ENCODE data around the gene KRT78.

Gene KRT78

DNA sequence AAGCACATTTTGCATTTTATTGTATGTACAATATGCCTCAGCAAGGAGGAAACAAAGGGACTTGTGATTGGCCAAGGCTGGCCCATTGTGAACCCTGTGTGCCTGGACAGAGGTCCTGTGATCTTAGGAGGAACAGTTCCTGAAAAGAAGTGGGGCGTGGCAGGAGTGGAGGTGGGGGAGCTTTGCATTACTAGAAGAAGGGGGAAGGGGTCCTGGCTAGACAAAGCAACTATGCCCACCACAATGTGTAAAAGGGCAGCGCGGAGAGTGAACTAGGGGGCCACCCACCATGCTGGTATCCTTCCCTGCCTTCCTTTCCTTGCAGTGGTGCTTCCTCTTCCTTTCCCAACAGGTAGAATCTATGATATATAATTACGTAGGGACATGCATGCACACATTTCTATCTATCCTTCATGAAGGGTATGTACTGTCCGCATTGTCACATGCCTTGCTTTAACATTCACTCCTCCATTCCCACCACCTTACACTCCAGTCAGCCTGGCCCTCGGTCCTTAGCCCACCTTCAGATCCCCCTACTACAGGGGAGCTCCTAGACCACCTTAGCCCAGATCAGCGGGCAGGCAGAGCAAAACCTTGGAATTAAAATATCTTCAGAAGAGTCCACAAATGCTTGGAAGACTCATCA is 43.5 kb upstream of the KRT78 start:
- TF ChIP-seq, protein P1, sequence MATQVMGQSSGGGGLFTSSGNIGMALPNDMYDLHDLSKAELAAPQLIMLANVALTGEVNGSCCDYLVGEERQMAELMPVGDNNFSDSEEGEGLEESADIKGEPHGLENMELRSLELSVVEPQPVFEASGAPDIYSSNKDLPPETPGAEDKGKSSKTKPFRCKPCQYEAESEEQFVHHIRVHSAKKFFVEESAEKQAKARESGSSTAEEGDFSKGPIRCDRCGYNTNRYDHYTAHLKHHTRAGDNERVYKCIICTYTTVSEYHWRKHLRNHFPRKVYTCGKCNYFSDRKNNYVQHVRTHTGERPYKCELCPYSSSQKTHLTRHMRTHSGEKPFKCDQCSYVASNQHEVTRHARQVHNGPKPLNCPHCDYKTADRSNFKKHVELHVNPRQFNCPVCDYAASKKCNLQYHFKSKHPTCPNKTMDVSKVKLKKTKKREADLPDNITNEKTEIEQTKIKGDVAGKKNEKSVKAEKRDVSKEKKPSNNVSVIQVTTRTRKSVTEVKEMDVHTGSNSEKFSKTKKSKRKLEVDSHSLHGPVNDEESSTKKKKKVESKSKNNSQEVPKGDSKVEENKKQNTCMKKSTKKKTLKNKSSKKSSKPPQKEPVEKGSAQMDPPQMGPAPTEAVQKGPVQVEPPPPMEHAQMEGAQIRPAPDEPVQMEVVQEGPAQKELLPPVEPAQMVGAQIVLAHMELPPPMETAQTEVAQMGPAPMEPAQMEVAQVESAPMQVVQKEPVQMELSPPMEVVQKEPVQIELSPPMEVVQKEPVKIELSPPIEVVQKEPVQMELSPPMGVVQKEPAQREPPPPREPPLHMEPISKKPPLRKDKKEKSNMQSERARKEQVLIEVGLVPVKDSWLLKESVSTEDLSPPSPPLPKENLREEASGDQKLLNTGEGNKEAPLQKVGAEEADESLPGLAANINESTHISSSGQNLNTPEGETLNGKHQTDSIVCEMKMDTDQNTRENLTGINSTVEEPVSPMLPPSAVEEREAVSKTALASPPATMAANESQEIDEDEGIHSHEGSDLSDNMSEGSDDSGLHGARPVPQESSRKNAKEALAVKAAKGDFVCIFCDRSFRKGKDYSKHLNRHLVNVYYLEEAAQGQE (IDR thresholded peaks at IDR 0.05; ENCODE audit: low read depth), result no peak
- TF ChIP-seq TAF1 (IDR thresholded peaks at IDR 0.05; ENCODE audit: low read depth) (no peak), RAD21 (IDR thresholded peaks at IDR 0.05; ENCODE audit: low read depth) (no peak), TCF12 (IDR thresholded peaks at IDR 0.05; ENCODE audit: low read depth) (no peak), EGR1 (IDR thresholded peaks at IDR 0.05) (no peak), ZBTB7A (IDR thresholded peaks at IDR 0.05; ENCODE audit: low read depth) (no peak), NFIC (IDR thresholded peaks at IDR 0.05) (no peak), CEBPB (IDR thresholded peaks at IDR 0.05) (no peak), FOXM1 (IDR thresholded peaks at IDR 0.05; ENCODE audit: borderline replicate concordance, low read depth) (no peak), CREB1 (IDR thresholded peaks at IDR 0.05; ENCODE audit: low read depth) (no peak), YY1 (IDR thresholded peaks at IDR 0.05; ENCODE audit: low read depth) (no peak), EP300 (IDR thresholded peaks at IDR 0.05; ENCODE audit: borderline replicate concordance) (no peak)
- TF ChIP-seq, protein P2, sequence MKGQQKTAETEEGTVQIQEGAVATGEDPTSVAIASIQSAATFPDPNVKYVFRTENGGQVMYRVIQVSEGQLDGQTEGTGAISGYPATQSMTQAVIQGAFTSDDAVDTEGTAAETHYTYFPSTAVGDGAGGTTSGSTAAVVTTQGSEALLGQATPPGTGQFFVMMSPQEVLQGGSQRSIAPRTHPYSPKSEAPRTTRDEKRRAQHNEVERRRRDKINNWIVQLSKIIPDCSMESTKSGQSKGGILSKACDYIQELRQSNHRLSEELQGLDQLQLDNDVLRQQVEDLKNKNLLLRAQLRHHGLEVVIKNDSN (IDR thresholded peaks at IDR 0.05), result no peak

DNA sequence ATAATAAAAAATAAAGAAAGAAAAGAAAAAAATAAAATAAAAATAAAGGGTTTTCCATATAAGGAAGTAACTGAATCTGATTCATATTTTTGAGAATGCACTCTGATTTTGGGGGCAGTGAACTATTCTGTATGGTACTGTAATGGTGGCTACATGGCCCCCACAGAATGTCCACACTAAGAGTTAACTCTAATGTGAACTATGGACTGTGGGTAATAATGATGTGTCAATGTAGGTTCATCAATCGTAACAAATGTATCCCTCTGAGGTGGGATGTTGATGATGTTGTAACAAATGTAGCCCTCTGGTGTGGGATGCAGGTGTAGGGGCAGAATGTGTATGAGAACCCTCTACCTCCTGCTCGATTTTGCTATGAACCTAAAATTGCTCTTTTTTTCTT is 42.2 kb upstream of the KRT78 start:
- no peak for TF ChIP-seq CREB1 (IDR thresholded peaks at IDR 0.05; ENCODE audit: low read depth)
- TF ChIP-seq NFIC (IDR thresholded peaks at IDR 0.05), result no peak
- no peak for TF ChIP-seq FOXM1 (IDR thresholded peaks at IDR 0.05; ENCODE audit: borderline replicate concordance, low read depth)
- no peak for TF ChIP-seq RAD21 (IDR thresholded peaks at IDR 0.05; ENCODE audit: low read depth)

DNA sequence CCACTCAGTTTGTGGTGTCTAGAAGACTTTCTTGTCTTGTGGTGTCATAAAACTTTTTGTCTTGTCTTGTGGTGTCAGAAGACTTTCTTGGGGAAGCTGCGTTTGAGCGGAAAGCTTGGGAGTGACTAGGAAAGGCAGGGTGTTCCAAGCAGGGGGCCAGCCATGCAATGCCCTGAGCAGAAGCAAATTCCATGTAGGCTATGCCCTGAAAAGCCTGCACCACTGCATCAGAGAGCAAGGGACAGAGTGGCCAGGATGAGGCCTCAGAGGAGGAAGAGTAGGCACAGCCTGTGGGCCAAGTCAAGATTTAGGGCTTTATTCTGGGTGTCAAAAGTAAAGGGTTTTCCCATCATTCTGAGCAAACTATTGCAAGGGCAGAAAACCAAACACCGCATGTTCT is 41.6 kb upstream of the KRT78 start:
- no peak for TF ChIP-seq CREB1 (IDR thresholded peaks at IDR 0.05; ENCODE audit: low read depth)
- no peak for TF ChIP-seq EP300 (IDR thresholded peaks at IDR 0.05; ENCODE audit: borderline replicate concordance)
- TF ChIP-seq, protein P1 (IDR thresholded peaks at IDR 0.05; ENCODE audit: low read depth), result no peak
- TF ChIP-seq, protein P2 (IDR thresholded peaks at IDR 0.05), result no peak
- TF ChIP-seq TAF1 (IDR thresholded peaks at IDR 0.05; ENCODE audit: low read depth), result no peak
- no peak for TF ChIP-seq EGR1 (IDR thresholded peaks at IDR 0.05)
- TF ChIP-seq ZBTB7A (IDR thresholded peaks at IDR 0.05; ENCODE audit: low read depth), result no peak
- TF ChIP-seq RAD21 (IDR thresholded peaks at IDR 0.05; ENCODE audit: low read depth), result no peak
- no peak for TF ChIP-seq YY1 (IDR thresholded peaks at IDR 0.05; ENCODE audit: low read depth)
- no peak for TF ChIP-seq TCF12 (IDR thresholded peaks at IDR 0.05; ENCODE audit: low read depth)
- TF ChIP-seq TEAD4 (IDR thresholded peaks at IDR 0.05), result no peak
- TF ChIP-seq, protein P3, sequence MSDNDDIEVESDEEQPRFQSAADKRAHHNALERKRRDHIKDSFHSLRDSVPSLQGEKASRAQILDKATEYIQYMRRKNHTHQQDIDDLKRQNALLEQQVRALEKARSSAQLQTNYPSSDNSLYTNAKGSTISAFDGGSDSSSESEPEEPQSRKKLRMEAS (IDR thresholded peaks at IDR 0.05), result no peak
- TF ChIP-seq CEBPB (IDR thresholded peaks at IDR 0.05), result no peak
- TF ChIP-seq FOXM1 (IDR thresholded peaks at IDR 0.05; ENCODE audit: borderline replicate concordance, low read depth), result no peak
- TF ChIP-seq NFIC (IDR thresholded peaks at IDR 0.05), result no peak

DNA sequence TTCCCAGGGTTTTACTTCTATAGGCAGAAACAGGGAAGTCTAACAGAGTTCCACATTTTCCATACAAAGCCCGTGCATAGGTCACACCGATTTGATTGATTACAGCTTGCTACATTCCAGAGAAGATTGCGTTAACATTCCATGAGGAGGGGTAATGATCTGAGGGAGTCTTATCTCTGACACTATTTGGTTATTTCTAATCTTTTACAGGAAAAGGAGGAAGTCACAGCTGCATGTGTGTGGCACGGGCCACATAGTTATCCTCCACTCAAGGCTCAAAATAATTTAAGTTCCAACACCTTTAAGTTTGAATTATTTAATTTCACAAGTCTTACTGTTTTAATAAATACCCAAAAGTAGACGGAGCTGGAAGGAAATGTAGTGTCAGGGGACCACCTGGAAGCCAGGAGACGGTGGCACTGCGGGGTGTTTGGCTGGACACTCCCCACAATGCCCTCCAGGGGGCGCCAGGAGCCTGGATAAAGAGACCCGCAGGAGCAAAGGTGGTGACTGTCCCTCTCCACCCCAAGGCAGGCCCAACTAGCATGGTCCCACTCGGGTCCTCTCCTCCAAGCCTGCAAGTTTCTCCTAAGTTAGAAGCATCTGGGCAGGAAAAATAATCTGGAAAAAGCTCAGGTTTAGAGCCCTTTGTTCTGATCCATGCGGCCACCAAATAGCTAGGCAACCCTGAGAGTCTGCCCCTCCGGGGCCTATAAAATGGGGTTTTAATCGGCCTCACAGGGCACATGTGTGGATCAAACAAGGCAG is 35.9 kb upstream of the KRT78 start:
- no peak for TF ChIP-seq EGR1 (IDR thresholded peaks at IDR 0.05)
- no peak for TF ChIP-seq NFIC (IDR thresholded peaks at IDR 0.05)
- no peak for TF ChIP-seq CREB1 (IDR thresholded peaks at IDR 0.05; ENCODE audit: low read depth)
- peak; percentile 100 for TF ChIP-seq RAD21 (IDR thresholded peaks at IDR 0.05; ENCODE audit: low read depth)
- no peak for TF ChIP-seq CEBPB (IDR thresholded peaks at IDR 0.05)
- TF ChIP-seq ZBTB7A (IDR thresholded peaks at IDR 0.05; ENCODE audit: low read depth), result no peak
- TF ChIP-seq, protein P2 (IDR thresholded peaks at IDR 0.05), result no peak
